NCI-H460 (cell line): ENCODE data around the gene ASXL1. TPM values are rescaled to one million over a fixed set of nuclear protein-coding genes. Genes with fewer than 3 reads are reported as not detected.

Experiments
- DNase-seq: peaks from one replicate; pipeline ENCODE4 v3.0.0-alpha.2; 2016; ENCODE audit warnings: low read depth; ENCODE audit errors: extremely low read depth
- total RNA-seq: library from RNA; depleted of rRNA; stranded (reverse); fragments of >200 nt; shearing (Covaris generic); gene quantifications from 2 replicates; pipeline ENCODE4 v1.2.3, GENCODE V29; 2014; rRNA removed

The ASXL1 gene
- total RNA-seq, 1 experiment from 2014 or later = 35.4 TPM

- DNase-seq = no peak
Observed at GRCh38 chr20:32488066-32488838, 130.1 kb downstream of the ASXL1 start.

Other genes with a start within 250 kb of the ASXL1 start
- gene TM9SF4, start 248.6 kb upstream of the ASXL1 start, total RNA-seq = 42.9 and 44.1 TPM in 2 replicates
- gene PLAGL2, start 150.6 kb upstream of the ASXL1 start, total RNA-seq = 5.9 and 6.5 TPM in 2 replicates
- gene POFUT1, start 150.5 kb upstream of the ASXL1 start, total RNA-seq = 46.7 and 50.8 TPM in 2 replicates
- gene KIF3B, start 80.7 kb upstream of the ASXL1 start, total RNA-seq = 22.5 and 25.4 TPM in 2 replicates
- 7.5 and 9.5 TPM in 2 replicates for gene NOL4L, start 227.0 kb downstream of the ASXL1 start, total RNA-seq